ENCODE results near the gene FAIM2. TPM values are rescaled to one million over a fixed set of nuclear protein-coding genes. Genes with fewer than 3 reads are reported as not detected.

The FAIM2 gene
- total RNA-seq, 1 experiment from 2014 or later: 0.49 TPM

GRCh38 chr12:49911213-49911605 lies 7.5 kb upstream of the FAIM2 start:
- intact Hi-C loops (cut with micrococcal nuclease; ENCODE audit: unreplicated experiment) (no loop called here), in situ Hi-C loops (cut with HindIII; ENCODE audit: low pct_unique_long_range_greater_than_20kb, low sequenced_read_pairs) (no loop called here)
- ChIA-PET POLR2A (no interaction called here), CTCF (no interaction called here)
- TF ChIP-seq POLR2AphosphoS5 (IDR thresholded peaks at IDR 0.05; ENCODE audit: low read depth, low read length): no peak
- no peak for DNase-seq (ENCODE audit: low read depth, low spot score)
- no TSS peak for BruUV-seq (replicated peaks)
- no peaks in the 10 kb centered on the region for H3K36me3 ChIP-seq (ENCODE audit: control insufficient read depth, insufficient read depth, low read length)
- no peak for ATAC-seq
- H3K27ac ChIP-seq (ENCODE audit: low read length): no peak overlapping the region
- H3K9me3 ChIP-seq (ENCODE audit: control insufficient read depth, insufficient read depth, low read depth, low read length): no peaks in the 10 kb centered on the region
- H3K4me1 ChIP-seq (ENCODE audit: control insufficient read depth, insufficient read depth, low read length): 0 out of 2 replicates have a peak, but pooled peaks cover 7% of the 10 kb centered on the region
- H3K4me3 ChIP-seq (ENCODE audit: low read depth in 2 of 2, low read length in 2 of 2): no peak overlapping the region
- no peaks in the 10 kb centered on the region for H3K27me3 ChIP-seq (ENCODE audit: control insufficient read depth, insufficient read depth, low read length)

GRCh38 chr12:49910331-49911212 lies 6.9 kb upstream of the FAIM2 start:
- Histone ChIP-seq H3K4me1 (ENCODE audit: control insufficient read depth, insufficient read depth, low read length) (0 out of 2 replicates have a peak, but pooled peaks cover 7% of the 10 kb centered on the region), H3K27me3 (ENCODE audit: control insufficient read depth, insufficient read depth, low read length) (no peaks in the 10 kb centered on the region), H3K4me3 (ENCODE audit: low read depth in 2 of 2, low read length in 2 of 2) (no peak overlapping the region), H3K9me3 (ENCODE audit: control insufficient read depth, insufficient read depth, low read depth, low read length) (no peaks in the 10 kb centered on the region), H3K27ac (ENCODE audit: low read length) (no peak overlapping the region), H3K36me3 (ENCODE audit: control insufficient read depth, insufficient read depth, low read length) (no peaks in the 10 kb centered on the region)
- ChIA-PET CTCF (no interaction called here), POLR2A (no interaction called here)
- TF ChIP-seq POLR2AphosphoS5 (IDR thresholded peaks at IDR 0.05; ENCODE audit: low read depth, low read length): no peak
- TF ChIP-seq TCF7L2 (IDR thresholded peaks at IDR 0.05; ENCODE audit: low read depth, low read length): no peak
- TF ChIP-seq REST (IDR thresholded peaks at IDR 0.05; ENCODE audit: insufficient read depth in 1 of 2, low read depth in 2 of 2, low read length in 1 of 2): no peak
- no peak for TF ChIP-seq CTCF (IDR thresholded peaks at IDR 0.05)
- no peak for DNase-seq (ENCODE audit: low read depth, low spot score)
- ATAC-seq: no peak
- in situ Hi-C loops (cut with HindIII; ENCODE audit: low pct_unique_long_range_greater_than_20kb, low sequenced_read_pairs): no loop called here
- no TSS peak for BruUV-seq (replicated peaks)
- intact Hi-C loops (cut with micrococcal nuclease; ENCODE audit: unreplicated experiment): no loop called here

GRCh38 chr12:49909826-49910225 lies 6.1 kb upstream of the FAIM2 start:
- ATAC-seq (no peak), DNase-seq (ENCODE audit: low read depth, low spot score) (no peak)
- CTCF ChIA-PET: no interaction called here
- no peaks in the 10 kb centered on the region for H3K36me3 ChIP-seq (ENCODE audit: control insufficient read depth, insufficient read depth, low read length)
- no peaks in the 10 kb centered on the region for H3K9me3 ChIP-seq (ENCODE audit: control insufficient read depth, insufficient read depth, low read depth, low read length)
- intact Hi-C loops (cut with micrococcal nuclease; ENCODE audit: unreplicated experiment): no loop called here
- H3K4me1 ChIP-seq (ENCODE audit: control insufficient read depth, insufficient read depth, low read length): 0 out of 2 replicates have a peak, but pooled peaks cover 7% of the 10 kb centered on the region
- BruUV-seq (replicated peaks): no TSS peak
- no peak overlapping the region for H3K4me3 ChIP-seq (ENCODE audit: low read depth in 2 of 2, low read length in 2 of 2)
- POLR2A ChIA-PET: interaction anchor here (0.6 kb wide), 1 partner anchor 296 kb away, joined by 6 read pairs; no protein-coding TSS in a partner anchor
- no peaks in the 10 kb centered on the region for H3K27me3 ChIP-seq (ENCODE audit: control insufficient read depth, insufficient read depth, low read length)
- H3K27ac ChIP-seq (ENCODE audit: low read length): no peak overlapping the region
- TF ChIP-seq CTCF (IDR thresholded peaks at IDR 0.05) (no peak), TCF7L2 (IDR thresholded peaks at IDR 0.05; ENCODE audit: low read depth, low read length) (no peak), SIN3A (IDR thresholded peaks at IDR 0.05; ENCODE audit: borderline replicate concordance, insufficient read depth, low read depth, low read length) (no peak), REST (IDR thresholded peaks at IDR 0.05; ENCODE audit: insufficient read depth in 1 of 2, low read depth in 2 of 2, low read length in 1 of 2) (no peak), POLR2AphosphoS5 (IDR thresholded peaks at IDR 0.05; ENCODE audit: low read depth, low read length) (no peak)
- in situ Hi-C loops (cut with HindIII; ENCODE audit: low pct_unique_long_range_greater_than_20kb, low sequenced_read_pairs): no loop called here

All from Panc1 (cell line).